ENCODE results near the gene KIF6.

Gene KIF6

DNA sequence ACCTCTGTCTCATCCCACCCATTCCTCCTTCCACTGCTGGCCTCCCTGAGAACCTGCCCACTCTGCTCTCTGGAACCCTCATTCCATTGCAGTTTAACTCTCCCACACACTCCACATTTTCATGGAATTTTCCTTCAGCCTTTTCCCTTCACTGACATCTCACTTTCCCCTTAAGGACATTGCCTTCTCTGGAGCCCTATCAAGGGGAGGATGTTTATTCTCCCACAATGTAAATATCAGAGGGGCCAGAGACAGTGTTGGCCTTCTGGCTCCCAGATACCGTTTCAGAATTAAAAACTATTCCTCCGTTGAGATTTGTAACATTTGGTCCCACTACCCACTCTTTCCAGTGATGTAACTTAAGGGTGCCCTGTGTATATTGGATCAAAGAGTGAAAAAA is 203.2 kb downstream of the KIF6 start:
- no peak for DNase-seq (ENCODE audit: low read depth)
- no peak overlapping the region for H3K4me3 ChIP-seq (ENCODE audit: low read length)
- TF ChIP-seq, protein P1, sequence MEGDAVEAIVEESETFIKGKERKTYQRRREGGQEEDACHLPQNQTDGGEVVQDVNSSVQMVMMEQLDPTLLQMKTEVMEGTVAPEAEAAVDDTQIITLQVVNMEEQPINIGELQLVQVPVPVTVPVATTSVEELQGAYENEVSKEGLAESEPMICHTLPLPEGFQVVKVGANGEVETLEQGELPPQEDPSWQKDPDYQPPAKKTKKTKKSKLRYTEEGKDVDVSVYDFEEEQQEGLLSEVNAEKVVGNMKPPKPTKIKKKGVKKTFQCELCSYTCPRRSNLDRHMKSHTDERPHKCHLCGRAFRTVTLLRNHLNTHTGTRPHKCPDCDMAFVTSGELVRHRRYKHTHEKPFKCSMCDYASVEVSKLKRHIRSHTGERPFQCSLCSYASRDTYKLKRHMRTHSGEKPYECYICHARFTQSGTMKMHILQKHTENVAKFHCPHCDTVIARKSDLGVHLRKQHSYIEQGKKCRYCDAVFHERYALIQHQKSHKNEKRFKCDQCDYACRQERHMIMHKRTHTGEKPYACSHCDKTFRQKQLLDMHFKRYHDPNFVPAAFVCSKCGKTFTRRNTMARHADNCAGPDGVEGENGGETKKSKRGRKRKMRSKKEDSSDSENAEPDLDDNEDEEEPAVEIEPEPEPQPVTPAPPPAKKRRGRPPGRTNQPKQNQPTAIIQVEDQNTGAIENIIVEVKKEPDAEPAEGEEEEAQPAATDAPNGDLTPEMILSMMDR (conservative IDR thresholded peaks at IDR 0.05; ENCODE audit: low read depth, low read length) = no peak

DNA sequence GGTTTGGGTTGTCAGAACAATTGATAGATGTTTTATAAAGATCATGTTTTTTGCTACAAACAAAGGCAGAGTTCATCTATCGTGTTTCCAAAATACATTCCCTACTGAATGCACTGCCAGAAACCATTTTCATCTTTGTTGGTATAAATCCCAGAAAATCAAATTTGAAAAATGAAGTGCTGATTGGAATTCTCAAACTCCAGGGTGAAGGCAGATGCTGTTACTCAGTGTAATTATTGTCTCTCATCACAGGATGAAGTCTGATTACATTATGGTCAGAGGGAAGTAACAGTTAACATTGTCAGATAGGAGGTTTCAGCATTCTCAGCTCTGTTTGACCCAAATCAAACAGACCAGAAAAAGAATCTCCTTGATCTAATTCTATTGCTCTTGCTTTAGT is 204.3 kb downstream of the KIF6 start:
- no peak overlapping the region for H3K4me3 ChIP-seq (ENCODE audit: low read length)
- TF ChIP-seq, protein P1 (conservative IDR thresholded peaks at IDR 0.05; ENCODE audit: low read depth, low read length) = no peak
- no peak for DNase-seq (ENCODE audit: low read depth)

DNA sequence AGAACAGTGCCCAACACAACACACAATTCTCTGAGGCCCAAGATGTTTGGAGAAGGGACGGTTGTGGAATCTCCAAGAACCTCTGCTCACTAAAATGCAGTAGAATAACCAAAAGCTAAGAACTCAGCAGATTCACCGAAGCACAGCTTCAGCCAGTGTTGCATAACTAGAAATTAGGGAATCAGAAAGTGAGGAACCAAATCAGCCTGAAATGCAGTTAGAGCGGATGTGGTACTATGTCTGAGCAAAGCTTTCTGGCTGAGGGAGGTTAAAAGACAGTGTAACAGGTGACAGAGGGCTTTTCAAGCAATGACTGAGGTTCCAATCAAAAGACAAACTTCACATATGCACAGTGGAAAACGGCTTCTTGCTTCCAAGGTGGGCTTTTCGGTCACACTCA is 204.8 kb downstream of the KIF6 start:
- no peak for DNase-seq (ENCODE audit: low read depth)
- H3K4me3 ChIP-seq (ENCODE audit: low read length) = no peak overlapping the region
- TF ChIP-seq, protein P1 (conservative IDR thresholded peaks at IDR 0.05; ENCODE audit: low read depth, low read length) = no peak

DNA sequence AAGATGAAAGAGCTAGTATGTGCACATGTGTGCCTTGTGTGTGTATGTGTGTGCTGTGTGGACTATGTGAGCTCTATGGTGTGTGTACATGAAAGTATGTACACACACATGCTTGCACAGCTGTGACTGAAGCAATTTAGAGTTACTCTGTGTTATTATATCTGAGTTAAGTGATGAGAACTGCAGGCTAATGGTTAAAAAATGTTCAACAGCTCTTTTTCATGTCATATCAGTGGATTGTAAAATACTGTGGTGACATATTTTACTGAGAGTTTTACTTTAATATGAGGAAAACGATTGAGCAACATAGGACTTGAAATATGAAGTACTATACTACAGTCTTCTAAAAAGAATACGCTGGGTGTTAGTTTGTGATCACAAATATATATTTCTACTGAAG is 207.0 kb downstream of the KIF6 start:
- no peak overlapping the region for H3K4me3 ChIP-seq (ENCODE audit: low read length)
- DNase-seq (ENCODE audit: low read depth) = no peak
- TF ChIP-seq, protein P1 (conservative IDR thresholded peaks at IDR 0.05; ENCODE audit: low read depth, low read length) = no peak

DNA sequence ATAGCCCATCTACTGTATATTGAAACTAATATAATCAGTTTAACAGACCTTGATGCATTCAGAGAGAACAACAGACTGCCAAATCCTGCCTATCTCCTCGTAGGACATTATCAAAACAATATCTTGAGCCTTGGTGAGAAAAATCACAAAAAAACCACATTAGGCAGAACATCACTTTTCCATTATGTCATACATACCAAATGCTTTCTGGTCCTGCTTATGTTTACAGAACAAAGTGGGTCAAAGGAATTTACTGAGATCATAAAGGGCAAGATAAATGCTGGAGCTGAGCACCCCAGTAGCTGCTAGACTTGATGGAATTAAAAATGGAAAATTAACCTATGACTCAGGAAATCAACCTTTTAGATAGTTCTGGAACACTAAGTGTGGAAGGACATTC is 207.5 kb downstream of the KIF6 start:
- TF ChIP-seq, protein P1 (conservative IDR thresholded peaks at IDR 0.05; ENCODE audit: low read depth, low read length) = no peak
- H3K4me3 ChIP-seq (ENCODE audit: low read length) = no peak overlapping the region
- no peak for DNase-seq (ENCODE audit: low read depth)

DNA sequence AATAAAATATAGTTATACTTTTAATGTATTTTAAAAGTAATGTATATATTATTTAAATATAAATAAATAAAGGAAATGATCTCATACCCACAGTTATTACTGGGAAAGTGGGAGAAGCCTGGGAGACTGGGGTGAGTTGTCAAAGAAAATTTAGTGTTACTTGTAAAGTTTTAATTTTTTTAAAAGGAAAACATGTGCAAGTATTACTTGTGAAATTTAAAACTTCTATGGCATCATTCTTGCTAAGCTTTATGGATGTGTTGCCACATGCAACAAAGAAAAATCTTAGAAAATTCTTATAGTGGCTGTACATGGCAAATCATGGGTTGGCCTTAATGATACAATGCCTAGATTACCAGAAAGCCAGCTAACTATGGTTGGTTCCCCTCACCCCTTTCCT is 208.7 kb downstream of the KIF6 start:
- H3K4me3 ChIP-seq (ENCODE audit: low read length) = no peak overlapping the region
- DNase-seq (ENCODE audit: low read depth) = no peak
- TF ChIP-seq, protein P1 (conservative IDR thresholded peaks at IDR 0.05; ENCODE audit: low read depth, low read length) = no peak

DNA sequence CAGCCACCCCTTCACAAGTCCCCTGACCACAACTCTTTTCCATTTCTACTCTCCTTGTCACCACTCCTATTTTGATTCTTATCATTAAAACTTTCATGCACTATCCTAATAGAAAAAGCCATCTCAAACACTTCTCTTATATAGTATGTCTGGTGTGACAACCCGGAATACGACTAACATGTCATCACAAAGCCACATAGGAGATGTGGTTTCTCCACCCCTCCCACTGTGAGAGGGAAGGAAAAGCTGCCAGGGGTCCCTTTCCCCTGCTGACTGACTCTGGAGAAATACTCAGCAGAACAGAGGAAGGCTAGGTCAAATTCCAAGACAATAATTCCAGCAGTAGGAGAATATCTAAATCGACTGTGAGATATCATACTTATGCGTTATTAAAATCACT is 209.7 kb downstream of the KIF6 start:
- no peak for DNase-seq (ENCODE audit: low read depth)
- no peak overlapping the region for H3K4me3 ChIP-seq (ENCODE audit: low read length)
- TF ChIP-seq, protein P1 (conservative IDR thresholded peaks at IDR 0.05; ENCODE audit: low read depth, low read length) = no peak
